ENCODE measurements around the gene PRR29.

DNA sequence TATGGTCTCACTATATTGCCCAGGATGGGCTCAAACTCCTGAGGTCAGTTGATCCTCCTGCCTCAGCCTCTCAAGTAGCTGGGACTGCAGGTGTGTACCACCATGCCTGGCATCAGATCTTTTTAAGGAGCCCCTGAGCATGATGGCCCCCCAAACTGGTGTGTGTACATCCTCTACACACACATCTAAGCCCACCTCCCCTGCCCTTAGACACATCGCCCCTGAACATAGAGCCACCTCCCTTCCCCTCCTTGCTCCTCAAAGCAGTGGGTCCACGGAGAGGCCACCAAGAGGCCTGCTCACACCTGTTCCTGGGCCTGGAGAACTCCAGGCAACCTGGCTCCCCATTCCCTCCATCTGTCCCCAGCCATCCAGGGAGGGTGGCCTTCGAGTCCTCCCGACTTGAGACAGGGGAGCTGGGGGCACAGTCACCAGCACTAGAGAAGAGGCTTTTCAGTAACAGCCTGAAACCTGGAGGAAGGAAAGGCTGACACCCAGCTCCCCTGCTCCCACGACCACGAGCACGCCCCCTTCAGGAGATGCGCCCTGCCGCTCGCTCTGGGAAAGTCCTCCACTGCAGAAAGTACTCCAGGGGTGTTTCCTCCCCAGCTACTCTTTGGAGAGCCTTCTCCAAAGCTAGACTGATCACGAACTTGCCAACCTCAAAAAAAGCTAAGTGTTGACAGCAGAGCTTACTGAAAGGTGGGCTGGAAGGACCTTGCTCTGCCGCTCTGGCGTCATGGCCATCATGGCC is 12.6 kb upstream of the PRR29 start:
- TF ChIP-seq, protein P1, sequence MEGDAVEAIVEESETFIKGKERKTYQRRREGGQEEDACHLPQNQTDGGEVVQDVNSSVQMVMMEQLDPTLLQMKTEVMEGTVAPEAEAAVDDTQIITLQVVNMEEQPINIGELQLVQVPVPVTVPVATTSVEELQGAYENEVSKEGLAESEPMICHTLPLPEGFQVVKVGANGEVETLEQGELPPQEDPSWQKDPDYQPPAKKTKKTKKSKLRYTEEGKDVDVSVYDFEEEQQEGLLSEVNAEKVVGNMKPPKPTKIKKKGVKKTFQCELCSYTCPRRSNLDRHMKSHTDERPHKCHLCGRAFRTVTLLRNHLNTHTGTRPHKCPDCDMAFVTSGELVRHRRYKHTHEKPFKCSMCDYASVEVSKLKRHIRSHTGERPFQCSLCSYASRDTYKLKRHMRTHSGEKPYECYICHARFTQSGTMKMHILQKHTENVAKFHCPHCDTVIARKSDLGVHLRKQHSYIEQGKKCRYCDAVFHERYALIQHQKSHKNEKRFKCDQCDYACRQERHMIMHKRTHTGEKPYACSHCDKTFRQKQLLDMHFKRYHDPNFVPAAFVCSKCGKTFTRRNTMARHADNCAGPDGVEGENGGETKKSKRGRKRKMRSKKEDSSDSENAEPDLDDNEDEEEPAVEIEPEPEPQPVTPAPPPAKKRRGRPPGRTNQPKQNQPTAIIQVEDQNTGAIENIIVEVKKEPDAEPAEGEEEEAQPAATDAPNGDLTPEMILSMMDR (IDR thresholded peaks at IDR 0.05; ENCODE audit: extremely low read depth in 1 of 2, insufficient read depth in 1 of 2, low read depth in 1 of 2, low read length in 2 of 2), result no peak
- TF ChIP-seq POLR2A (IDR thresholded peaks at IDR 0.05; ENCODE audit: low read depth, low read length), result no peak
